ENCODE results near the gene AGRP.
A peak's percentile ranks its signal among the peaks of the same experiment; 100 is the strongest.

Gene AGRP

DNA sequence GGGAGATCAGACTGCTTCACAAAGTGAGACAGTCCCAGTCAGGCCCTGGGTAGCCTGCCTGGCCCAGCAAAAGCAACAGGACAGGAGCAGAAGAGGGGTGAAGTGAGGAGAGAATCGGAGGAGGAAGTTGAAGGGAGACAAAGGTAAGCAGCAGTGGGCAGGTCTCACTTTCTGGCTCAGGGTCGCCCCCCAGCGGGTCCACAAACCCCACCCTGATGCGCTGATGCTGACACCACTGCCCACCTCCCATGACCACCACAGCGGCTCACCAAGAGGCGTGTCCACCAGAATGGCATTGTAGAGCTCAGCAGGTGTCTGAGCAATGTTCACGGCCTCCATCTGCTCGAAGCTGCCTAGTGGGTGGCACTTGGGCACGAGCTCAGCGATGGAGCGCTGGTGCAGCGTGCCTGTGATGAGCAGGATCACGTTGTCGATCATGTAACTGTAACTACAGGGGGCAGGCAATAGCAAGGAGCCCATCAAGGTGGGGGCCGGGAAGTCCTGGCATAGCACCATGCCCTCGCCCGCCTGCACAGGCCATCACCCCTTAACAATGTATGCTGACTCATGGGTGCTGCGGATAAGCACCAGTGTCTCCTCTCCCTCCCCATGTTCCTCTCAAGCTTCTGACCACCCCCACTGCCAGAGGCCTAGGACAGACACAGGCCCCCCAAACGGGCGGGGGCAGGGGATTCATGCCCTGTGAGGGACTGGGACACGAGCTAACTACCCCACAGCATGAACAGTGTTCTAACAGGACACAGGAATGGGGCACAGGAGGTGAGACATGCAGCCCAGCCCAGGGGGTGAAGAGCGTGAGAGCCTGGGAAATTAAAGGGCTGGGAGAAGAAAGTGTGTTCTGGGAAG lies 38.9 kb downstream of the AGRP start:
- no peak for DNase-seq

GRCh38 chr16:67443265-67443664 lies 40.1 kb downstream of the AGRP start:
- no peak for DNase-seq

DNA sequence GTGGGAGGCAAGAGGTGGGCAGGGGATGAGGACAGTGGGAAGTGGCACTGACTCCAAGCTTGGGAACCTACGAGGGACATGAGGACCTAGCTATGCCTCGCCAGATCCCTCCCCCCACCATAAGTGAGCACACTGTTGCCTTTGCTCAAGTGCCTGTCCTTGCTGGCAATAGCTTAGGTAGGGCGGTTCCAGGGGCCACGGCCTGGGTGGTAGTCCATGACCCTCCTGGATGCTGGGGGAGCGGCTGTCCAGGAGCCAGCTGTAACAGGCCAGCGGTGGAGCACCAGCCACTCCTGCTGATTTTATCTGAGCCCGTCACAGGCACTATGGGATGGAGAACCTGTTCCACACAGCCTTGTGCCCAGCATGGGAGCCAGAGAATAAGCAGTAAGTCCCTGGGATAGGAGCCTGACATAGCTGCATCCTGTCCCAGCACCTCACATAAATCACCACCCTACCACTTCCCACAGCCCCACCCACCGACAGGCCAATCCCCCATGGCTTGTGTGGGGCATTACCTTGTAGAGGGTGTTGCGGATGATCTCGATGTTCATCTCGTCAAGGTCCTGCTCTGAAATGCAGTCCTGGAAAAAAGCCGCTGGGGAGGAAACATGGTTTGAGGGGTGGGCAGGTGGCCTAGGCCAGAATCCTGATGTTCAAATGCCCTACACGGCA lies 40.6 kb downstream of the AGRP start:
- no peak for DNase-seq

GRCh38 chr16:67441907-67442306 lies 41.4 kb downstream of the AGRP start:
- DNase-seq = no peak

- peak; percentile 24 for DNase-seq
These were observed 42.0 kb downstream of the AGRP start for GRCh38 chr16:67441271-67441753.

- no peak for DNase-seq
These were observed 44.4 kb downstream of the AGRP start for GRCh38 chr16:67438824-67439393.

DNA sequence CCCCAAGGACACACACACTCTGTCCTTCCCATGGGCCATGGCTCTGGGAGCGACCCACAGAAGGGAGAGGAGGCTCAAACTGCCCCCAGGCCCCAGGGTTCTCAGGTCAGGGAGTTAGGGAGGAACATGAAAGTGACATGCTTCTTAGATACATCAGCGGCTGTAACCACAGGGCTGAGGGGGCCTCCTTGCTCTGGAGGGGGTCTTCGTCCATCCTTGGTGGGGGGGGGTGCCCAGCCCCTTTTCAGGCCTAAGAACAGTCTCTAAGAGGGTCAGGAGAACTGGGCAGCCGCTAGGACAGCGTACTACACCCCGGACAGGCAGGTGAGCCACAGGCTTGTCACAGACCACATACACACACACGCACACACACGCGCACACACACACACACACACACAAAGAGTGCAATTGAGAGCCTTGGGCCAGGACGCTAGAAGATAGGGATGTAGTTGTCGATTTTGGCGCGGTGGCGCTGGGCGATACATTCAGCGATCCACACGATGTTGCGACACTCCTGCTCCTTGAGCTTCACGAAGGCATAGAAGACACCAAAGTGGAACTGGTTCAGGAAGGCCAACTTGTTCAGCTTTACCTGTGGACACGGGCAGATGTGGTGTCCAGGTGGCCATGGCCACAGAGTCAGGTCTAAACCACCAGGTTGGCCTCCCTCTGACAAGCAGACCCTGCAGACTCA lies 45.1 kb downstream of the AGRP start:
- no peak for DNase-seq

DNA sequence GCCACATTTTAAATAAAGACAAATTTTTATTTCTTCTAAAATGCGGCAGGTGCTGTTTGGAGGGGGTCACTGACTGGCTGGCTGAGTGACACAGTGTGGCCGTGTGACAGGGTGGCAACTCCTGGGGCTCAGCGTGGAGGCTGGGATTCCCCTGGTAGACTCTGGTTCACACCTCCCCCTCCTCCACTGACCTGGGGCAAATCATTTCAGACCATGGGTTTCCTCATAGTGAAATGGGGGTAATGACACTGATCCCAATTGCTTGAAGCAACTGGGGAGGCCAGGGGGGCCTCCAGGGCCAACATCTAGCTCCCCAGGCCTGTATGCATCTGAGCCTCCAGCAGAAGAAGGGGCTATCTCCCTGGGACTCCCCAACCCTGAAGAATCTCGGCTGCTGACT lies 45.8 kb downstream of the AGRP start:
- DNase-seq = no peak

DNA sequence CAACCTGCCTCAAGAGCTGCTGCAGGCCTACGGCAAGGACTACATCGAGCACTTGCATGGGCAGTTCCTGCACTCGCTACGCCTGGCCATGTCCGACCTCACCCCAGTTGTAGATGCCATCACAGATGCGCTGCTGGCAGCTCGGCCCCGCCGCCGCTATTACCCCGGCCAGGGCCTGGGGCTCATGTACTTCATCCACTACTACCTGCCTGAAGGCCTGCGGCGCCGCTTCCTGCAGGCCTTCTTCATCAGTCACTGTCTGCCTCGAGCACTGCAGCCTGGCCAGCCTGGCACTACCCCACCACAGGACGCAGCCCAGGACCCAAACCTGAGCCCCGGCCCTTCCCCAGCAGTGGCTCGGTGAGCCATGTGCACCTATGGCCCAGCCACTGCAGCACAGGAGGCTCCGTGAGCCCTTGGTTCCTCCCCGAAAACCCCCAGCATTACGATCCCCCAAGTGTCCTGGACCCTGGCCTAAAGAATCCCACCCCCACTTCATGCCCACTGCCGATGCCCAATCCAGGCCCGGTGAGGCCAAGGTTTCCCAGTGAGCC lies 46.6 kb downstream of the AGRP start:
- DNase-seq = no peak

GRCh38 chr16:67435758-67436164 lies 47.6 kb downstream of the AGRP start:
- DNase-seq = no peak

- no peak for DNase-seq
These were observed 50.1 kb downstream of the AGRP start for GRCh38 chr16:67433131-67433719.

Measured in RPMI8226 (cell line).